Measurements from ENCODE around the gene FUBP1. TPM values are rescaled to one million over a fixed set of nuclear protein-coding genes. Genes with fewer than 3 reads are reported as not detected.
"Not testable (repeated sequence)": the region's sequence is repeated elsewhere in the genome, so short reads cannot be mapped to it uniquely, and the experiment has no call there.

FUBP1 gene
- total RNA-seq, 6 donors from 2014 or later = 75.6 to 161 (median 87.1) TPM

DNA sequence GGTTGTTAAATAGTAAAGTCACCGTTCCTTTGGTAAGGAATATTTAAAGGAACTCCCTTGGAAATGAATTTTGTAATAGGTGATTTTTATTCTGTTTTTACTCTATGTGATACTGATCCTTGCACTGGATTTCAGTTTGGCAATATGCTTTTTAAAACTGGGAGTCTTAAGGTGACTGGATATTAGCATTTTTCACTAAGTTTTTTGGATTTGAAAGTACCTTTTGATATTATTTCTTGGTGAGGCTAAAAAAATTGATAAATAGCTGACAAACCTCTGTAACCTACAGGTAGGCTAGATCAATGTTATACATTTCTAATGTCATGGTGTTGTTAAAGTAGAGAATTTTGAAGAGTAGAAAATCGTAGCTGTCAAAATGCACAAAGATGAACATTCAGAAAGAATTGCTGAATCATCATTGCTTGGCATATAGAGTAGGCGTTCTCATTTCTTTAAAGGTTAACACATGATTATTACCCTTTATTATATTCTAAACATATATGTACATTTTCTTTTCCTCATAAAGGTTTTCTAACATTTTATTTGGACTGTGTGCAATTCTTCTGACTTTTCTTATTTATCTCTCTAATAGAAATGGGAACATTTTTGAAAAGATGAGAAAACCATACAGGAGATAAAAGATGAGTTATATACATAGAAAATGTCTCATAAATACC, 24.3 kb upstream of the FUBP1 start:
- no peak for TF ChIP-seq POLR2A (IDR thresholded peaks at IDR 0.05)
- TF ChIP-seq POLR2AphosphoS5 (IDR thresholded peaks at IDR 0.05) = no peak
- no peak for TF ChIP-seq EP300 (IDR thresholded peaks at IDR 0.05)
- TF ChIP-seq, protein P1, sequence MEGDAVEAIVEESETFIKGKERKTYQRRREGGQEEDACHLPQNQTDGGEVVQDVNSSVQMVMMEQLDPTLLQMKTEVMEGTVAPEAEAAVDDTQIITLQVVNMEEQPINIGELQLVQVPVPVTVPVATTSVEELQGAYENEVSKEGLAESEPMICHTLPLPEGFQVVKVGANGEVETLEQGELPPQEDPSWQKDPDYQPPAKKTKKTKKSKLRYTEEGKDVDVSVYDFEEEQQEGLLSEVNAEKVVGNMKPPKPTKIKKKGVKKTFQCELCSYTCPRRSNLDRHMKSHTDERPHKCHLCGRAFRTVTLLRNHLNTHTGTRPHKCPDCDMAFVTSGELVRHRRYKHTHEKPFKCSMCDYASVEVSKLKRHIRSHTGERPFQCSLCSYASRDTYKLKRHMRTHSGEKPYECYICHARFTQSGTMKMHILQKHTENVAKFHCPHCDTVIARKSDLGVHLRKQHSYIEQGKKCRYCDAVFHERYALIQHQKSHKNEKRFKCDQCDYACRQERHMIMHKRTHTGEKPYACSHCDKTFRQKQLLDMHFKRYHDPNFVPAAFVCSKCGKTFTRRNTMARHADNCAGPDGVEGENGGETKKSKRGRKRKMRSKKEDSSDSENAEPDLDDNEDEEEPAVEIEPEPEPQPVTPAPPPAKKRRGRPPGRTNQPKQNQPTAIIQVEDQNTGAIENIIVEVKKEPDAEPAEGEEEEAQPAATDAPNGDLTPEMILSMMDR (IDR thresholded peaks at IDR 0.05) = no peak
- Histone ChIP-seq H3K9me3 (no peaks in the 10 kb centered on the region), H3K4me1 (peaks cover 4 to 15% (median 7%) of the 10 kb centered on the region in 4 donors), H3K27me3 (no peaks in the 10 kb centered on the region), H3K36me3 (no peaks in the 10 kb centered on the region), H3K4me3 (peak overlapping the region in 1 of 4 donors; percentile 56), H3K27ac (peak overlapping the region in 2 of 4 donors; percentile 83 to 87)
- DNase-seq (no peak), ATAC-seq (ENCODE audit: low FRiP score in 2 of 2) (no peak)
- 37 to 48% methylated on average over 3 of the region's 3 CpGs for WGBS, 2 donors

DNA sequence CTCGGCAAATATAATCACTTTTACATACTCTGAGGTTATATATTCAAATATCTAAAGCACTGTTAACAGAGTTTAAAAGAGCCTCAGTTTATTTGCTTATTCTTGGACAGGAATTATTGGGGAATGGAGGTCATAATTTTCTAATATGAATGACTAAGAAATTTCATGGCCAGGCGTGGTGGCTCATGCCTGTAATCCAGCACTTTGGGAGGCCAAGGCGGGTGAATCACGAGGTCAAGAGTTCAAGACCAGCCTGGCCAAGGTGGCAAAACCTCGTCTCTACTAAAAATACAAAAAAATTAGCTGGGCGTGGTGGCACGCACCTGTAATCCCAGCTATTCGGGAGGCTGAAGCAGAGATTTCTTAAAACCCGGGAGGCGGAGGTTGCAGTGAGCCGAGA, 21.7 kb upstream of the FUBP1 start:
- WGBS, 2 donors = 92% methylated on average over 11 of the region's 11 CpGs
- H3K4me1 ChIP-seq = peaks cover 4 to 15% (median 5%) of the 10 kb centered on the region in 4 donors
- ATAC-seq (ENCODE audit: low FRiP score in 2 of 2); H3K36me3 ChIP-seq; H3K27ac ChIP-seq; H3K27me3 ChIP-seq; H3K9me3 ChIP-seq; DNase-seq; H3K4me3 ChIP-seq: not testable (repeated sequence)

DNA sequence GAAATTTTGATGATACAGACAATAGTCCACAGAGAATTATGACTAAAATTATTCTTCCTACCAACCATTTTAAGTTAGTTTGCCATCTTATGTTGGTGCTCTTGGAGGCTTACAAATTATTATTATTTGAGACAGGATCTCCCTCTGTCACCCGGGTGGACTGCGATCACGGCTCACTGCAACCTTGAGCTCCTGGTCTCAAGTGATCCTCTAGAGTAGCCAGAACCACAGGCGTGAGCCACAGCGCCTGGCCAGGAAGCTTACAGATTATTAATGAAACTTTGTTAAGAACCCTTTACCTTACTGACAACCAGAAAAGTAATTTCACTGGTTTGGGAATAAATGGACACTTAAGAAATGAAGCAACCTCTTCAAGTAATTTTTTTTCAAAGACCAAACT, 17.9 kb upstream of the FUBP1 start:
- DNase-seq = no peak
- WGBS, 2 donors = 95 to 97% methylated on average over 5 of the region's 5 CpGs
- TF ChIP-seq POLR2AphosphoS5 (IDR thresholded peaks at IDR 0.05) (no peak), EP300 (IDR thresholded peaks at IDR 0.05) (no peak), POLR2A (IDR thresholded peaks at IDR 0.05) (no peak)
- TF ChIP-seq, protein P1 (IDR thresholded peaks at IDR 0.05) = no peak
- H3K36me3 ChIP-seq = peaks cover 0 to 10% (median 0%) of the 10 kb centered on the region in 4 donors
- no peaks in the 10 kb centered on the region for H3K9me3 ChIP-seq
- no peak for ATAC-seq (ENCODE audit: low FRiP score in 2 of 2)
- H3K27ac ChIP-seq = no peak overlapping the region
- no peak overlapping the region for H3K4me3 ChIP-seq
- no peaks in the 10 kb centered on the region for H3K27me3 ChIP-seq
- H3K4me1 ChIP-seq = no peaks in the 10 kb centered on the region

DNA sequence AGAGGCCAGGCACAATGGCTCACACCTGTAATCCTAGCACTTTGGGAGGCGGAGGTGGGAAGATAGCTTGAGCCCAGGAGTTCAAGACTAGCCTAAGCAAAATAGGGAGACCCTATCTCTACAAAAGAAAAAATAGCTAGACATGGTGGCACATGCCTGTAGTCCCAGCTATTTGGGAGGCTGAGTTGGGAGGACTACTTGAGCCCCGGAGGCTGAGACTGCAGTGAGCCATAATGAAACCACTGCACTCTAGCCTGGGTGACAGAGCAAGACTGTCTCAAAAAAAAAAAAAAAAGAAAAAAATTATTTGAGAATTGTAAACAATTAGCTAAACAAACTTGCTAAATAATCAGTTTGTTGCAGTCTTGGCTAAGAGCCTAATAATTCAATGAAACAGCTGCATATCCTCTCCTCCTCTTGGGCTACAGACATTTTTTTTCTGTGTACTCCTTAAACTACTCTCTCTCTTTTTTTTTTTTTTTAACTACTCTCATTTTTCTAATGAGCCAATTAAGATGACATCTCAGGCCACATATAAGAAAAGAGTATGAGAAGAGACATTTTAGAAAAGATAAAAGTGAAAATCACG, 15.3 kb upstream of the FUBP1 start:
- no peak overlapping the region for H3K27ac ChIP-seq
- ATAC-seq (ENCODE audit: low FRiP score in 2 of 2) = no peak

DNA sequence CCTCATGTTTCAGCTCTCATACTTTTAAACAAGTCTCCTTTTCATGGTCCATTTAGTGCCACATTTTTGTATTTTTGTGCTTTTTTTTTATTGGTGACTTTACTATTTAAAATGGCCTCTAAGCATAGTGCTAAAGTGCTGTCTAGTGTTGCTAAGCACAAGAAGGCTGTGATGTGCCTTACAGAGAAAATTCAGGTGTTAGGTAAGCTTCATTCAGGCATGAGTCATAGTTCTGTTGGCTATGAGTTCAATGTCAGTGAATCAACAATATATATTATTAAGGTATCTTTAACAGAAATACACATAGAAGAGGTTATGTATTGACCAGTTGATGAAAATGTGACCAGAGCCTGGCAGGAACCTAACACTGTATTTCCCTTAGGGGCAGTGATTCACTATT, 12.8 kb upstream of the FUBP1 start:
- ATAC-seq (ENCODE audit: low FRiP score in 2 of 2) (no peak), DNase-seq (no peak)
- Histone ChIP-seq H3K4me3 (no peak overlapping the region), H3K4me1 (no peaks in the 10 kb centered on the region), H3K27me3 (no peaks in the 10 kb centered on the region), H3K36me3 (peaks cover 0 to 10% (median 0%) of the 10 kb centered on the region in 4 donors), H3K9me3 (no peaks in the 10 kb centered on the region), H3K27ac (no peak overlapping the region)
- TF ChIP-seq, protein P1 (IDR thresholded peaks at IDR 0.05) = no peak
- TF ChIP-seq POLR2A (IDR thresholded peaks at IDR 0.05) (no peak), EP300 (IDR thresholded peaks at IDR 0.05) (no peak), POLR2AphosphoS5 (IDR thresholded peaks at IDR 0.05) (no peak)

More for the DNA sequence above, 15.3 kb upstream of the FUBP1 start:
- Histone ChIP-seq H3K4me1 (no peaks in the 10 kb centered on the region), H3K4me3 (no peak overlapping the region), H3K36me3 (peaks cover 0 to 10% (median 0%) of the 10 kb centered on the region in 4 donors), H3K27me3 (no peaks in the 10 kb centered on the region), H3K9me3 (no peaks in the 10 kb centered on the region)
- TF ChIP-seq POLR2A (IDR thresholded peaks at IDR 0.05) (no peak), POLR2AphosphoS5 (IDR thresholded peaks at IDR 0.05) (no peak), EP300 (IDR thresholded peaks at IDR 0.05) (no peak)
- TF ChIP-seq, protein P1 (IDR thresholded peaks at IDR 0.05) = no peak
- DNase-seq = no peak
- 87 to 88% methylated on average over 3 of the region's 3 CpGs for WGBS, 2 donors

Measured in upper lobe of left lung (tissue), 6 donors.